PC-3 (cell line): Measurements from ENCODE around the gene MEIOSIN. TPM values are rescaled to one million over a fixed set of nuclear protein-coding genes. Genes with fewer than 3 reads are reported as not detected.

ENCODE experiments used
- ATAC-seq: fragments of 200-7000 bp; cut with Tn5 transposase; 2 replicates; pipeline ENCODE4 v1.9.1; 2020; ENCODE audit warnings: mild to moderate bottlenecking, moderate library complexity
- BruUV-seq: library from RNA; stranded (reverse); fragments of 400-500 nt; replicated peaks from 2 replicates; lab custom pipeline; 2021; lab: Mats Ljungman, UMichigan
- CTCF ChIA-PET: fragments of 300-600 bp; sonication (Branson Sonifier 250); formaldehyde crosslinking; loops from one replicate; lab custom pipeline; 2022; ENCODE audit warnings: antibody characterized with exemption; lab: Charles Lee
- POLR2A ChIA-PET: fragments of 300-600 bp; sonication (Branson Sonifier 250); formaldehyde crosslinking; loops from one replicate; lab custom pipeline; 2022; ENCODE audit warnings: antibody characterized with exemption; ENCODE audit not compliant: unreplicated experiment; lab: Charles Lee
- DNase-seq: peaks from one replicate; pipeline ENCODE4 v3.0.0-alpha.2; 2015
- H2AFZ ChIP-seq: fragments of 300-600 bp; sonication (generic); 2 replicates; pipeline ENCODE4 v1.6.0; 2016; ENCODE audit warnings: antibody characterized with exemption, low read length
- H3F3A ChIP-seq: fragments of 300-600 bp; sonication (generic); one replicate; pipeline ENCODE4 v1.6.0; 2017; ENCODE audit warnings: antibody characterized with exemption, low read length, control low read depth, mild to moderate bottlenecking; ENCODE audit not compliant: unreplicated experiment
- H3K27ac ChIP-seq: fragments of 300-600 bp; sonication (generic); 2 replicates; pipeline ENCODE4 v1.5.1; 2016; ENCODE audit warnings: mild to moderate bottlenecking, low read length
- H3K27me3 ChIP-seq: fragments of 300-600 bp; sonication (generic); 2 replicates; pipeline ENCODE4 v1.6.1; 2016; ENCODE audit warnings: low read length, mixed read lengths
- H3K36me3 ChIP-seq: fragments of 300-600 bp; sonication (generic); 2 replicates; pipeline ENCODE4 v1.6.1; 2016; ENCODE audit warnings: low read depth, mixed run types, low read length, mixed read lengths
- H3K4me1 ChIP-seq: fragments of 300-600 bp; sonication (generic); 2 replicates; pipeline ENCODE4 v1.5.1; 2016; ENCODE audit warnings: low read length; ENCODE audit not compliant: insufficient read depth
- H3K4me2 ChIP-seq: fragments of 300-600 bp; sonication (generic); 2 replicates; pipeline ENCODE4 v1.6.0; 2016; ENCODE audit warnings: low read length
- H3K4me3 ChIP-seq: fragments of 300-600 bp; sonication (generic); 2 replicates; pipeline ENCODE4 v1.5.1; 2016; ENCODE audit warnings: mild to moderate bottlenecking, low read length, mixed read lengths
- H3K79me2 ChIP-seq: fragments of 300-600 bp; sonication (generic); 2 replicates; pipeline ENCODE4 v1.6.1; 2017; ENCODE audit warnings: low read length, mixed read lengths
- H3K9ac ChIP-seq: fragments of 300-600 bp; sonication (generic); 2 replicates; pipeline ENCODE4 v1.6.0; 2016; ENCODE audit warnings: mild to moderate bottlenecking, low read length
- H3K9me2 ChIP-seq: fragments of 300-600 bp; sonication (generic); replicated peaks from 2 replicates; pipeline ENCODE4 v1.6.1; 2016; ENCODE audit warnings: mixed run types, low read length, mixed read lengths
- H3K9me3 ChIP-seq: fragments of 300-600 bp; sonication (generic); 2 replicates; pipeline ENCODE4 v1.6.1; 2016; ENCODE audit warnings: low read length, mixed read lengths
- H4K20me1 ChIP-seq: fragments of 300-600 bp; sonication (generic); 2 replicates; pipeline ENCODE4 v1.6.1; 2016; ENCODE audit warnings: low read length, mixed read lengths
- EZH2 ChIP-seq: fragments of 300-600 bp; sonication (generic); IDR thresholded peaks from one replicate; pipeline ENCODE4 v1.6.1; 2017; ENCODE audit warnings: antibody characterized with exemption, mild to moderate bottlenecking, low read length; ENCODE audit not compliant: unreplicated experiment
- EZH2phosphoT487 ChIP-seq: fragments of 300-600 bp; sonication (generic); IDR thresholded peaks from 2 replicates; pipeline ENCODE4 v1.6.1; 2018; ENCODE audit warnings: mild to moderate bottlenecking, antibody characterized with exemption, low read length, borderline replicate concordance
- intact Hi-C: fragments of 100-400 bp; cut with micrococcal nuclease; formaldehyde crosslinking; loops from 2 replicates; pipeline ENCODE4 v1.9.0; 2023
- total RNA-seq: library from RNA; depleted of rRNA; stranded (reverse); fragments of >200 nt; gene quantifications from 2 replicates; pipeline ENCODE4 v1.2.3, GENCODE V29; 2014
- TF ChIP-seq, protein P1 (sequence below): fragments of 300-600 bp; sonication (generic); conservative IDR thresholded peaks from 2 replicates; pipeline ENCODE4 v1.5.1; 2017; ENCODE audit warnings: antibody characterized with exemption, low read depth, mild to moderate bottlenecking, low read length

MEIOSIN gene
- total RNA-seq, 1 experiment from 2014 or later, result not detected

DNA sequence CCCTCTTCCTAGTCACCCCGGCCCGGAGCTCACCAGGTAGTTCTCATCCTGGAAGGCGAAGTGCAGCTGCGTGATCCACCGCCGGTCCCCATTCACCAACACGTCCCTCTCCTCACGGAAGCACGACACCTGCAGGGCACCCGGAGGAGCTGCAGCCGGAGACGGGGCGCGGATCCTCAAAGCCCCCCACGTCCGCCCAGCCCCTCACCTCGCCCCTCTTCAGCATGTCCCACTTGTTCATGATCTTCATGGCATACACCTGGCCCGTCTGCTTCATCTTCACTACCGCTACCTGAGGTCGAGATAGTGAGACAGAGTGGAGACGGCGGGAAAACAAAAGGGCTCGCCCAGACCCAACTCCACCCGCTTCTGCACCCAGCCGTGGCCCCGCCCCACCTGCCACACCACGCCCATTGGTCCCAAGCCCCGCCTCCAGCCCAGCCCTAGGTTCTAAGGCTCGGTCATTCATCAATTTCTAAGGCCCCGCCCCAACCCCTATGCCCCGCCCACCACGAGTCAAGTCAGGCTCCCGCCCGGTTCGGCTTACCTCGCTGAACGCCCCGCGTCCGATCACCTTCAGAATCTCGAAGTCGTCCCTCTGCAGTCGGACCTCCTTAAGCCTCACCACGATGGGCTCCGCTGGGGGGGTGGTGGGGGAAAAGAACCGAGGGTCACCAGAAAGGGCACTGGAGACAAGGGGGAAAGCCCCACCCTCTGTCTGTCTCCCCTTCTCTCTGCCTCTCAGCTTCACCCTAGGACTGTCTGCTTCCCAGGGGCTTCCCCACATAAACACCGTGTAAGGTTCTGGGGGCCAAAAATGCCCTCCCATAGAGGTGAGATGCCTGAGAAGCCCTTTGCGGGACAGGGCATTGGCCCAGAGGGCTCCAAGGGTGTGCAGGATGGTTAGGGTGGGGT, 46.2 kb downstream of the MEIOSIN start:
- Histone ChIP-seq H3K9me3 (no peaks in the 10 kb centered on the region), H3K4me3 (peak overlapping the region; percentile 68), H4K20me1 (no peaks in the 10 kb centered on the region), H3K27ac (no peak overlapping the region), H3K36me3 (no peaks in the 10 kb centered on the region), H2AFZ (peak overlapping the region; percentile 68), H3K9ac (no peak overlapping the region), H3K79me2 (no peaks in the 10 kb centered on the region), H3K27me3 (no peaks in the 10 kb centered on the region), H3K9me2 (no peaks in the 10 kb centered on the region), H3K4me1 (peaks cover 49% of the 10 kb centered on the region), H3K4me2 (peak overlapping the region; percentile 86), H3F3A (no peaks in the 10 kb centered on the region)
- no peak for TF ChIP-seq EZH2
- TF ChIP-seq, protein P1, sequence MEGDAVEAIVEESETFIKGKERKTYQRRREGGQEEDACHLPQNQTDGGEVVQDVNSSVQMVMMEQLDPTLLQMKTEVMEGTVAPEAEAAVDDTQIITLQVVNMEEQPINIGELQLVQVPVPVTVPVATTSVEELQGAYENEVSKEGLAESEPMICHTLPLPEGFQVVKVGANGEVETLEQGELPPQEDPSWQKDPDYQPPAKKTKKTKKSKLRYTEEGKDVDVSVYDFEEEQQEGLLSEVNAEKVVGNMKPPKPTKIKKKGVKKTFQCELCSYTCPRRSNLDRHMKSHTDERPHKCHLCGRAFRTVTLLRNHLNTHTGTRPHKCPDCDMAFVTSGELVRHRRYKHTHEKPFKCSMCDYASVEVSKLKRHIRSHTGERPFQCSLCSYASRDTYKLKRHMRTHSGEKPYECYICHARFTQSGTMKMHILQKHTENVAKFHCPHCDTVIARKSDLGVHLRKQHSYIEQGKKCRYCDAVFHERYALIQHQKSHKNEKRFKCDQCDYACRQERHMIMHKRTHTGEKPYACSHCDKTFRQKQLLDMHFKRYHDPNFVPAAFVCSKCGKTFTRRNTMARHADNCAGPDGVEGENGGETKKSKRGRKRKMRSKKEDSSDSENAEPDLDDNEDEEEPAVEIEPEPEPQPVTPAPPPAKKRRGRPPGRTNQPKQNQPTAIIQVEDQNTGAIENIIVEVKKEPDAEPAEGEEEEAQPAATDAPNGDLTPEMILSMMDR, result peak; percentile 77
- ChIA-PET POLR2A (interaction anchor here (0.5 kb wide), 1 partner anchor 13 kb away, joined by 8 read pairs; the partner anchor contains the start of gene DMWD), CTCF (interaction anchor here (1.1 to 1.5 kb wide), 2 partner anchors 9 to 12 kb away, joined by 4 to 19 read pairs; partner anchors contain the start of gene SIX5)
- no TSS peak for BruUV-seq
- intact Hi-C loops, result no loop called here
- peak; percentile 86 for DNase-seq
- ATAC-seq, result peak; percentile 72

DNA sequence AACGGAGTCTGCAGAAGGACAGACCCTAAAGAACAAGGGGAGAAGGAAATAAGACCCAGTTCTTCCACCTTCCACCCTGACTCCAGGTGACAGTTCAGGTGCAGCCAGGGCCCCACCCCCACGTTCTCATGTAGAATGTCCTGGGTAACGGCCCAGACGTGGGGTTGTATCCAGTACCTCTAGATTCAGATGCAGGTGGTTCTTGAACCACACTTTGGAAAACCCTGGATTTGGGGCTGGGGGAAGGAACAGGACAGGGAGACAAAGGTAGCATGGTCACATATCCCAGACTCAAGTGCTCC, 46.9 kb downstream of the MEIOSIN start:
- H4K20me1 ChIP-seq, result no peaks in the 10 kb centered on the region
- no peaks in the 10 kb centered on the region for H3F3A ChIP-seq
- POLR2A ChIA-PET, result no interaction called here
- ATAC-seq (no peak), DNase-seq (no peak)
- no peak overlapping the region for H3K4me3 ChIP-seq
- no peaks in the 10 kb centered on the region for H3K9me2 ChIP-seq
- no peaks in the 10 kb centered on the region for H3K36me3 ChIP-seq
- H3K4me1 ChIP-seq, result peaks cover 49% of the 10 kb centered on the region
- no peak overlapping the region for H2AFZ ChIP-seq
- H3K27ac ChIP-seq, result no peak overlapping the region
- H3K27me3 ChIP-seq, result no peaks in the 10 kb centered on the region
- CTCF ChIA-PET, result no interaction called here
- no peak for TF ChIP-seq EZH2phosphoT487
- TF ChIP-seq, protein P1, result no peak
- intact Hi-C loops, result no loop called here
- H3K4me2 ChIP-seq, result peak overlapping the region; percentile 70
- H3K9ac ChIP-seq, result no peak overlapping the region
- no TSS peak for BruUV-seq
- H3K79me2 ChIP-seq, result no peaks in the 10 kb centered on the region
- H3K9me3 ChIP-seq, result no peaks in the 10 kb centered on the region
